Measurements from ENCODE around the gene AXIN1.

GRCh38 chr16:242281-242680 is 110.2 kb downstream of the AXIN1 start:
- TF ChIP-seq YY1 (IDR thresholded peaks at IDR 0.05; ENCODE audit: low read depth) (no peak), USF1 (IDR thresholded peaks at IDR 0.05) (no peak)

Measured in Ishikawa (cell line).